Camera-type eye (tissue), 1 donor: ENCODE data around the gene GPN2. TPM values are rescaled to one million over a fixed set of nuclear protein-coding genes. Genes with fewer than 3 reads are reported as not detected.

Source experiments
- total RNA-seq: library from RNA; depleted of rRNA; stranded (reverse); fragments of >200 nt; gene quantifications from one replicate; pipeline ENCODE4 v1.2.3, GENCODE V29; 2014

Gene GPN2
- 15.1 TPM for total RNA-seq

DNA sequence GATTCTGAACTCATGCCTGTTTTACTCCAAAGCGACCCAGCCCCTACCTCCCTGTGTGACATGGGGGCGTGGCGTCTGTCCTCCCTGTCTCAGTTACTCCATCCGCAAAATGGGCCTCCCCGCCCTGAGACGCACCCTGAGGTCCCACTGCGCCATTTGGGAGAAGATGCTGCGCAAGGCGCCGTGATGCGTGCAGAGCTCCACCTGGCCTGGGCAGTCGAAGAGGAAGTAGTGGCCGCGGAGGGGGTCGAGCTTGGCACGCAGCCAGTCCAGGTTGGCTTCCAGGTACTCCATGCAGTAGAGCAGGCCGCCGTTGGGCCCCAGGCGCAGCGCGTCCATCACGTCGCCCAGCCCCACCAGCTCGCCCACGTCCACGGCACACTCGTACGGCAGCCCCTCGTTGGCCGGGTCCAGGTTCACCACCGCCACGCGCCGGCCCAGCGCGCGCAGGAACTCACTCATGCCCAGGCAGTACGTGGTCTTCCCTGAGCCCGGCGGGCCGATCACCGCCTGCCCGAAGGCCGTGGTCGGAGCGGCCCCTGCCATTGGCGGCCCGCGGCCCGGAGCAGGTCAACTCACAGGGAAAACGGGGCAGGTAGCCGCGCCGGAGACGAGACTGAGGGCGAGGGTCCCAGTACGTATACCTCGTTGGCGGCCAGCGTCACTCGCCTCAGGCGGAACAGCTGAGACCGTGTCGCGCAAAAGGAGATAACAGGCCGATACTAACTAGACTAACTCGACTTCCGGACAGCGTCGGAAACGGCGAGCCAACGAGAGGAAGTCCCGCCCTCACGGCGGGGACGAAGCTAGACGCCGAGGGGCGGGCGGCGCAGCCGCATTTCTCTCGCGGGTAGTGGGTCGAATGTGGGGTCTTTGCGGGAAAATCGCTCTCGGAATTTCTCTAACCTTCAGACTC is at the start of gene GPN2:
Gene GPN2, minus strand, starts transcription at position 733 of the 916 bp plus-strand sequence. Its CDS starts 187 bp downstream, at position 546.

DNA sequence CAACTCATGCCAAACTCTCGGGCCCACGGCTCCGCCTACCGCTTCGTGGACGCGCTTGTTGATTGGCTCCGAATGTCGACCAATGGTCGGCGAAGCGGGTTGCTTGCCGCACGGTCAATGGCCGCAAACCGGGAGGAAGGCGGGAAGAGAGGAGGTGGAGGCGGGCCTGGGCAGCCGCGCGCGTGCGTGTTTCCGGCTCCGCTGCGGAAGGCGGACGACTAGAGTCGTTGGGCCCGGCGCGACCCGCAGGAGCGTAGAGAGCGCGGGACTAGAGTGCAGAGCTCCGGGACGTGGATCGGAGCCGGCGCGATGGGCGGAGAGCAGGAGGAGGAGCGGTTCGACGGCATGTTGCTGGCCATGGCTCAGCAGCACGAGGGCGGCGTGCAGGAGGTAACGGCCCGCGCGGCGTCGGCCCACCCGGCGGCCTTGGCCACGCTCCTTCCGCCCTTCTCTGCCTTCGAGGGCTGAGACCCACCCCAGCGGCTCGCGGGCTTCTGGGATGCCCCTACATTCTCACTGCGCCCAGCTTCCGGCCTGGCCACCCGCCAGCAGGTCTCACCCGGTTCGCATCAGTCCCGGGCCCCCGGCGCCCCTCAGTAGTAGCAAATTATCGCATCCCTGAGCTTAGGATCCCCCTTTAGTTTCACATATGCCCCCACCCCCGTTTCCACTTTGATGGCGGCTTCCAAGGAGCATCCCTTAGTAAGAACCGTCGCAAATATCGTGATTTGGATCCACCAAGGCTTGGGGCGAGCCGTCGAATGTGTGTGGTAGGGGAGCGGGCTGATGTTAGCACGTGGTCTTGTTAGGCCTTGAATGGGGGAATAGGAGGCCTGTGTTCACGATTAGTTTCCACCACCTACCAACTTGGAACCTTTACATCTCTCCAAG is 31.7 kb upstream of the GPN2 start, which contains the start of gene NUDC:
Gene NUDC, plus strand, starts transcription at position 204 of the 891 bp plus-strand sequence. Its CDS starts 106 bp downstream, at position 310.

DNA sequence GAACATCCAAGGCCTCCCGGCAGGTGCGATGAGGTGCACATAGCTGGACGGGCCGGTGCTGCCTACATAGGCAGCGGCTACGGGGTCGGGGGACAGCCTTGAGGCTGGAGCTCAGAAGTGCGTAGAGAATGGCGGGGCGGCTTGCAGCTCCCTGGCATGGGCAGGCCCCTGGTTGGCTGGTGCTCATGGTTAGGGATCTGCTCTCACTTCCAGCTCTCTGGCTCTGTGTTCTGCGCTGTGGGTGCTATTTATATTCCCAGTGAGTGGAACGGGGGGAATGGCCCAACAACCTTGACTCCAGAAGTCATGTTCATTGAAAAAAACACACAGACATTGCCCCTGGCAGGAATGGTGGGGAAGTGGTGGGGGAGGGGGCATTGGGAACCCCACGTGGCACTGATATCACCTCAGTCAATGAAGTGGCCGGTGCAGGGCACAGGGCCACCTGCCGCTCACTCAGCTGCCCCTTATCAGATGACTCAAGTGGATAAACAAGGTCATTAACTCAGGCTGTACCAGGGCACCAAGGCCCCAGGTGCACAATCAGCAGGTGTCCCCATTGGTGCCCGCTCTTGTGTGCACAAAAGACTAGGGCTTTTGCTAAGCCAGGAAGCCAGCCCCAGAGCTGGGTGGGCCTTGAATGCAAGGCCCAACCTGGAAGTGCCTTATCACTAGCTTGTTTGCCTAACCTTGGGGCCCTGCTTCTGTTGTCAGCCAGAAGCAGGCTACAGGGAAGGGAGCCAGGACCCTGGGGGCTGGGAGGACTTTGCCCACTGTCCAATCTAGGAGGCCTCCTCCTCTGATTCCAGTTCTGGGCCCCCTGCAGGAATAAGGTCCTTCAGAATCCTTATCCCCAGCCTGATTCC is 23.9 kb upstream of the GPN2 start, which contains the start of gene NR0B2:
Gene NR0B2, minus strand, starts transcription at position 222 of the 866 bp plus-strand sequence. Its CDS starts 35 bp downstream, at position 187.

DNA sequence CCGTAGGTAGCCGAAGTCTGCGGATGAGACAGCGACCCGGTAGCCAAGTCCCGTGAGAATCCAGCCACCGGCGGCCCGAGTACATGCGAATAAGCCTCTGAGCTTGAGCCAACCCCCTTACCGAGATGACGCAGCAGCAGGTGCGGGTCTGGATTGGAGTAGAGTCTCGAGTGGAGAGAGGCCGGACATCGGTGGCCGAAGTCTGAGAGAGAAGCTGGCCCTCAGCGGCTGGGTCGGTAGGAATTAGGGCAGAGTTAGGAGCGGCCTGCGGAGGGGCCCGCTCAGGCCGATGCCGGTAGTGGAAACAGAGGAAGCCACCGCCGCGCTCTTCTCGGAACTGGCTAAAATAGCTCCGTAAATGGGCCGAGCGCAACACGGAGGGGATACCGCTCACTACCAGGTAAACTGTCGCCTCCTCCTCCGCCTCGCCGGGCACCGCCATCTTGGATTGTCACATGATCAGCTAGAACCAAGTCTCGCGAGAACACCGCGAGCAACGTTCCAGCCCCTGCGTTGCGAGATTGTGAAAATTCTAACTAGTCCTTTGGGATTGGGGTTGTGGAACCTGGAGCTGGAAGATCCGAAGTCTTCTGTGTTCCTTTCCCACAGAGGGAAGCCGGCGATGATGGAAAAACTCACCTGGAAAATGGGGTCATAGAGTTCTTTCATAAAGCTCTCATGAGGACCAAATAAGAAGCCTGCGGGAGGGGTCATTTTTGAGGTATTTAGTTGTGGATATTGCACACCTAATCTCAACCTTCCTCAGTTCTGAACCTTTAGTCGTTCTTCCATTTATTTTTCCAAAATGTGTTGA is 10.1 kb upstream of the GPN2 start, which contains the start of gene GPATCH3:
Gene GPATCH3, minus strand, starts transcription at position 467 of the 814 bp plus-strand sequence. Its CDS starts 25 bp downstream, at position 442.

DNA sequence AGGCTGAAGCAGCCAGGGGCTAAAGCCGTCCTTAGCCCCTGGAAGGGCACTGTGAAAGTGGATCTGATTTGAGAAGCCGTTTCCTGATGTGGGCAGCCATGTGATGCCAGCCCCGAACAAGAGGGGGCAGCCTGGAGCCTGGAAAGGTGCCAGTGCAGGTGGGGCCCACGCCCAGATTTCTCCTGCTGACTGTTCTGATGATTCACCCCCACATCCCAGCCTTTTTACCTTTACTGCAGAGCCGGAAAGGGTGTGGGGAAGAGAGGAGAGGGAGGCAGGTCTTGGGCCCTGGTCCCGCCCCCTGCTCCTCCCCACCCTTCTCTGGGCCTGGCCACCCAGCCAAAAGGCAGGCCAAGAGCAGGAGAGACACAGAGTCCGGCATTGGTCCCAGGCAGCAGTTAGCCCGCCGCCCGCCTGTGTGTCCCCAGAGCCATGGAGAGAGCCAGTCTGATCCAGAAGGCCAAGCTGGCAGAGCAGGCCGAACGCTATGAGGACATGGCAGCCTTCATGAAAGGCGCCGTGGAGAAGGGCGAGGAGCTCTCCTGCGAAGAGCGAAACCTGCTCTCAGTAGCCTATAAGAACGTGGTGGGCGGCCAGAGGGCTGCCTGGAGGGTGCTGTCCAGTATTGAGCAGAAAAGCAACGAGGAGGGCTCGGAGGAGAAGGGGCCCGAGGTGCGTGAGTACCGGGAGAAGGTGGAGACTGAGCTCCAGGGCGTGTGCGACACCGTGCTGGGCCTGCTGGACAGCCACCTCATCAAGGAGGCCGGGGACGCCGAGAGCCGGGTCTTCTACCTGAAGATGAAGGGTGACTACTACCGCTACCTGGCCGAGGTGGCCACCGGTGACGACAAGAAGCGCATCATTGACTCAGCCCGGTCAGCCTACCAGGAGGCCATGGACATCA is 27.1 kb downstream of the GPN2 start, which contains the start of gene SFN:
Gene SFN, plus strand, starts transcription at position 369 of the 904 bp plus-strand sequence. Its CDS starts 64 bp downstream, at position 433.

DNA sequence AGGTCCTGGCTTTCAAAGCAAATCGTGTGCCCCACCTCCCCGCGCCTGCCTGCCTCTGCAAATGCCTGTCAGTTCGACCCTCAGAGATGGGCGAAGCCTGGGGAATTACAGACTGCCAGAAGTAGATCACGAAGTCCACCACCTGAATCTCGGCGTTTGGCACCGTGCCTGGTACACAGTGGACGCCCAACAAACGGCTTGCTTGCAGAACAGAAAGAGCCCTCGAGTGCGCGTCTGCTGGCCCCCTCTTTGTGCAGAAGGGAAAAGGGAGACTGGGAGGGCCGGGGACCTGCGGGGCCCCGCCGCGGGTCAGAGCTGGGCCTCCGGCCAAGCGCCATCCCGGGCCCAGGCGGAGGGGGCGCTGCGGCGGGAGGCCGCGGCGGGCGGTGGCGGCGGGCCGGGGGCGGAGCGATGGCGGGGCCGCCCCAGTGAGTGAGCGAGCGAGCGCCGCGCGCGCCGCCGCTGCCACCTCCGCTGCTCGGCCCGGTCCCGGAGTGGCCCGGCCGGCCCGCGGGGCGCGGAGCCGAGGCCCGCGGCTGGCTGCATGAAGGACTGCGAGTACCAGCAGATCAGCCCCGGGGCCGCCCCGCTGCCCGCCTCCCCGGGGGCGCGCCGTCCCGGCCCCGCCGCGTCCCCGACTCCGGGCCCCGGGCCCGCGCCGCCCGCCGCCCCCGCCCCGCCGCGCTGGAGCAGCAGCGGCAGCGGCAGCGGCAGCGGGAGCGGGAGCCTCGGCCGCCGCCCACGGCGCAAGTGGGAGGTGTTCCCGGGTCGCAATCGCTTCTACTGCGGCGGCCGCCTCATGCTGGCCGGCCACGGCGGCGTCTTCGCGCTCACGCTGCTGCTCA is 63.6 kb downstream of the GPN2 start, which contains the start of gene ZDHHC18:
Gene ZDHHC18, plus strand, starts transcription at position 428 of the 845 bp plus-strand sequence. Its CDS starts 117 bp downstream, at position 545.

Other genes starting within 250 kb of the GPN2 start
- gene ARID1A, start 194.3 kb downstream of the GPN2 start, total RNA-seq, result 84.6 TPM
- gene PIGV, start 102.3 kb downstream of the GPN2 start, total RNA-seq, result 11.0 TPM
- gene ZDHHC18, start 63.6 kb downstream of the GPN2 start, total RNA-seq, result 20.8 TPM
- gene SFN, start 27.1 kb downstream of the GPN2 start, total RNA-seq, result 8.5 TPM
- 13.9 TPM for gene GPATCH3, start 10.2 kb upstream of the GPN2 start, total RNA-seq
- not detected for gene NR0B2, start 23.7 kb upstream of the GPN2 start, total RNA-seq
- gene NUDC, start 31.5 kb upstream of the GPN2 start, total RNA-seq, result 31.4 TPM
- 0.27 TPM for gene KDF1, start 70.2 kb upstream of the GPN2 start, total RNA-seq
- 20.7 TPM for gene TRNP1, start 103.4 kb upstream of the GPN2 start, total RNA-seq
- gene TENT5B, start 122.6 kb upstream of the GPN2 start, total RNA-seq, result 2.1 TPM